ENCODE measurements around the gene FBXO10. TPM values are rescaled to one million over a fixed set of nuclear protein-coding genes. Genes with fewer than 3 reads are reported as not detected.
"Not testable (repeated sequence)": the region's sequence is repeated elsewhere in the genome, so short reads cannot be mapped to it uniquely, and the experiment has no call there.

Gene FBXO10
- total RNA-seq, 1 donor from 2014 or later: 5.9 TPM

GRCh38 chr9:37495571-37495970, 80.6 kb downstream of the FBXO10 start:
- DNase-seq (ENCODE audit: low spot score): no peak
- intact Hi-C loops (cut with DNase I): no loop called here

DNA sequence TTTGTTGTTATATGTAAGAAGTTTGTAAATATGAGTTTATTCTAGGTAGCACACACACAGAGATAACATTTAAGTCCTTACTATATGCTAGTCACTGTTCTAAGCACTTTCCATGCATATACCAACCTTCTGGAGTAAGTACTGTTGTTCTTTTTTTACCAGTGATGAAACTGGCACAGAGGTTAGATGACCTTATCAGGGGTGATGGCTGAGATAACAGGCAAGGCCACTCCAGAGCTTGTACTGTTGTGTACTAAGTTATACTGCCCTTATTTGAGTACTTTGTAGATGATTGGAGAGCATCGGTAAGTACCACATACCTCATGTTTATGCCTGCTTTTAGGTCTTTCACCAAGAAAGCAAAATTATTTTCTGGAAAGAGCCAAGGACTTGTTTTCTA, 84.2 kb downstream of the FBXO10 start:
- DNase-seq (ENCODE audit: low spot score): no peak
- intact Hi-C loops (cut with DNase I): no loop called here

DNA sequence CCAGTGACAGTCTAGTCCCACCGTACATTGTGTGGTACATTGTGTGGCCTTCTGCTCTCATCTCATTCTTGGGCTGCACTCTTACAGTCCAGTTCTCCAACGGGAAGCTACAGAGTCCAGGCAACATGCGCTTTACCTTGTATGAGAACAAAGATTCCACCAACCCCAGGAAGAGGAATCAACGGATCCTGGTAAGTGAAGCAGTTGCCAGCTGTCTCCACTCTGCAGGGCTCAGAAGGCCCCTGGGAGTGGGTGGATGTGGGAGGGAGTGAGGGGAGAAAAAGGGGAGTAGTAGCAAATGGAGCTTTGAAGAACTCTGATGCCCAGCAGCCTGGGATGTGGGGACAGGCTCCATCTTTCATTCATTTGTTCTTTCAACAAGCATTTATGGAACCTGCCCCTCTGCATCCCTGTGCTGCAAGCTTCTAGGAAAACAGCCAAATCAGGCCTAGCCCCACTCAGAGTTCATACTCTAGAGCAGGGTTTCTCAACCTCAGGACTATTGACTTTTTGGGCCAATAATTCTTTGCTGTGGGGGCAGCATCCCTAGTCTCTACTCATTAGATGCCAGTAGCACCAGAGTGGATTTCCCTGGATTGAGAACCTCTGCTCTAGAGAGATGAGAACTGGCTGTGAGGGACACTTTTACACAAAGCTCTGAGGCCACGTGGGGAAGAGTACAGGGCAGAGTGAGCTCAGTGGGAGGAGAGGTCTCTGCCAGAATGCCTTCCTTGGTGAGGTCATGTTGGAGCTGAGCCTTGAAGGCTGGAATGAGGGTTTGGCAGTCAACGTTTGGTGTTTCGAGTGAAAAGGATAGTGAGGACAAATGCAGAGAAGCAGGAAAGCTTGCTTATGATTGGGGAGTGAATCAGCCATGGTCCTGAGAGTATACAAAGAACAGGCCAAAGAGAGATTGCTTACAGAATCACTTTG, 89.3 kb downstream of the FBXO10 start:
- intact Hi-C loops (cut with DNase I): loop anchor here (2.0 to 10.0 kb wide), 6 partner anchors 20 to 418 kb away; partner anchors contain the start of genes EXOSC3, FBXO10, SLC25A51 and TOMM5
- DNase-seq (ENCODE audit: low spot score): no peak

- intact Hi-C loops (cut with DNase I): loop anchor here (2.0 to 10.0 kb wide), 6 partner anchors 19 to 419 kb away; partner anchors contain the start of genes EXOSC3, FBXO10, SLC25A51 and TOMM5
- no peak for DNase-seq (ENCODE audit: low spot score)
These were observed 89.9 kb downstream of the FBXO10 start for GRCh38 chr9:37486256-37486615.

DNA sequence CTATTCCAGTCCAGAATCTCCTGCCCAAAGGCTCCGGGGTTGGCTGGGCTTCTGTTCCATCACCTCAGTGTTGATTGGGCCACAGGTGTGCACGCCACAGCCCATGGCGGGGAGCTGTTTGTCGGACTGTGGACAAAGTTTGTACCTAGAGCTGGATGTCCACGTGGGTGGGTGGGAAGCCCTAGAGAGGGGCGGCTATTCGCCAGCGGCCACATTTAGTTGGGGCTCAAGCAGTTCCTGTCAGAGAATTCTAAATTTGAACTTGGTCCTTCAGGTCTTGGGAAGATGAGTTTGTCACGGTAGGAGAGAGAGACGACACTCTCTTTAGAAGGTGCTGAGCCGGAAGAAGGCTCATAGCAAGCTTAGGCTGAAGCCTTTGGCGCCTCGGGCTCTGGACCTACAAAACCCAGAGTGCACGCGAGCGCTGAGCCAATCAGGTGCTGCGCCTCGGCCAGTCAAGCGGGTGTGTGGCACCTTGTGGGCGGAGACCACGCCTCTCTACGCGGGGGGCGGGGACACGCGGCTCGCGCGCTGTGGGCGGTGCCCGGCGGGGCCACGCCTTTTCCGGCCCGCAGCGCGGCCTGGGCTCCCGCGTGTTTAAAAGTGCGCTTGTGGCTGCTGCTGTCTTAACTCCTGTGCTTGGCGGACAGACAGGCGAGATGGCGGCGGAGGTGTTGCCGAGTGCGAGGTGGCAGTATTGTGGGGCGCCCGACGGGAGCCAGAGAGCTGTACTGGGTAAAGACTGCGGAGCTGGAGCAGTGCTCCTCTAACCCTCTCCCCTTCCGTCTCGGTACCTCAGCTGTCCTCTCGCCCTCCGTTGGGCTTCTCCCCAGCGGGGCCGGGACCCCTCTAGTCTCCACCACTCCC, 90.6 kb downstream of the FBXO10 start, which contains the start of gene POLR1E:
Gene POLR1E, plus strand, starts transcription at position 560 of the 867 bp plus-strand sequence. Its CDS starts 100 bp downstream, at position 660.
- peak; percentile 96 for DNase-seq (ENCODE audit: low spot score)
- intact Hi-C loops (cut with DNase I): loop anchor here (2.0 to 10.0 kb wide), 6 partner anchors 19 to 419 kb away; partner anchors contain the start of genes EXOSC3, FBXO10, SLC25A51 and TOMM5

GRCh38 chr9:37480759-37481158, 95.4 kb downstream of the FBXO10 start:
- intact Hi-C loops (cut with DNase I): loop anchor here (10.0 kb wide), 2 partner anchors 304 to 424 kb away; partner anchors contain the start of genes EXOSC3 and SLC25A51

DNA sequence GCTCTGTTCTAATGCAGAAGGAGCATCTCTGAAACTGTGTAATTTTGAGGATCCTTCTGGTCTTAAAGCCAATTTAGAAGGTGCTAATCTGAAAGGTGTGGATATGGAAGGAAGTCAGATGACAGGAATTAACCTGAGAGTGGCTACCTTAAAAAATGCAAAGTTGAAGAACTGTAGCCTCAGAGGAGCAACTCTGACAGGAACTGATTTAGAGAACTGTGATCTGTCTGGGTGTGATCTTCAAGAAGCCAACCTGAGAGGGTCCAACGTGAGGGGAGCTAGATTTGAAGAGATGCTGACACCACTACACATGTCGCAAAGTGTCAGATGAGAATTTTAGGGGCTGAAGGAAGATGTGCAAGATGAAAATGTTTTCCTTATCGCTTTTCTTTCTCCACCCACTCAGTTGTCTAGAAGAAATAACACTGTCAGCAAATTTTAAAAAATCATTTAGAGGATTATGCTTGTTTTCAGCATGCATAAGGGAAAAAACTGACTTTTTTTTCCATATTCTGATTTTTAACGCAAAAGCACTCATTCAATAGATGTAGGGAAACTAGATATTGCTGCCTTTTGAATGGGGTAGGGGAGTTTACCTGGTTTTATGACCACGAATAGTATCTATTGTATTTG, 98.1 kb downstream of the FBXO10 start:
- DNase-seq (ENCODE audit: low spot score); intact Hi-C loops (cut with DNase I): not testable (repeated sequence)

More at GRCh38 chr9:37480759-37481158, 95.4 kb downstream of the FBXO10 start:
- DNase-seq (ENCODE audit: low spot score): no peak

DNA sequence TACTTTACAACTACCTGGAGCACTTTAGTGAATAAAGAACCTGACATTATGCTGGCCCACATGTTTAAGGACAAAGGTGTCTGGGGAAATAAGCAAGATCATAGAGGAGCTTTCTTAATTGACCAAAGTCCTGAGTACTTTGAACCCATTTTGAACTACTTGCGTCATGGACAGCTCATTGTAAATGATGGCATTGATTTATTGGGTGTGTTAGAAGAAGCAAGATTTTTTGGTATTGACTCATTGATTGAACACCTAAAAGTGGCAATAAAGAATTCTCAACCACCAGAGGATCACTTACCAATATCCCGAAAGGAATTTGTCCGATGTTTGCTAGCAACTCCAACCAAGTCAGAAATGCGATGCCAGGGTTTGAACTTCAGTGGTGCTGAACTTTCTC, 98.7 kb downstream of the FBXO10 start:
- DNase-seq (ENCODE audit: low spot score); intact Hi-C loops (cut with DNase I): not testable (repeated sequence)

- intact Hi-C loops (cut with DNase I): no loop called here
- no peak for DNase-seq (ENCODE audit: low spot score)
These were observed 99.2 kb downstream of the FBXO10 start for GRCh38 chr9:37476930-37477329.

GRCh38 chr9:37474438-37474837, 101.7 kb downstream of the FBXO10 start:
- intact Hi-C loops (cut with DNase I): no loop called here
- no peak for DNase-seq (ENCODE audit: low spot score)

DNA sequence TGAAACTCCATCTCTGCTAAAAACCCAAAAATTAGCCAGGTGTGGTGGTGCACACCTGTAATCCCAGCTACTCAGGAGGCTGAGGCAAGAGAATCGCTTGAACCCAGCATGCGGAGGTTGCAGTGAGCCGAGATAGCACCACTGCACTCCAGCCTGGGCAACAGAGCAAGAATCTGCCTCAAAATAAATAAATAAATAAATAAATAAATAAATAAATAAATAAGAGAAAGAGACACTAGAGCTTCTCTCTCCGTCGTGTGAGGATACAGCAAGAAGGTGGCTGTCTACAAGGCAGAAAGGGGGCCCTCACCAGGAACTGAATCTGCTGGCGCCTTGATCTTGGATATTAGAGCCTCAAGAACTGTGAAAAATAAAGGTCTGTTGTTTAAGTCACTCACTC, 102.2 kb downstream of the FBXO10 start:
- intact Hi-C loops (cut with DNase I); DNase-seq (ENCODE audit: low spot score): not testable (repeated sequence)

DNA sequence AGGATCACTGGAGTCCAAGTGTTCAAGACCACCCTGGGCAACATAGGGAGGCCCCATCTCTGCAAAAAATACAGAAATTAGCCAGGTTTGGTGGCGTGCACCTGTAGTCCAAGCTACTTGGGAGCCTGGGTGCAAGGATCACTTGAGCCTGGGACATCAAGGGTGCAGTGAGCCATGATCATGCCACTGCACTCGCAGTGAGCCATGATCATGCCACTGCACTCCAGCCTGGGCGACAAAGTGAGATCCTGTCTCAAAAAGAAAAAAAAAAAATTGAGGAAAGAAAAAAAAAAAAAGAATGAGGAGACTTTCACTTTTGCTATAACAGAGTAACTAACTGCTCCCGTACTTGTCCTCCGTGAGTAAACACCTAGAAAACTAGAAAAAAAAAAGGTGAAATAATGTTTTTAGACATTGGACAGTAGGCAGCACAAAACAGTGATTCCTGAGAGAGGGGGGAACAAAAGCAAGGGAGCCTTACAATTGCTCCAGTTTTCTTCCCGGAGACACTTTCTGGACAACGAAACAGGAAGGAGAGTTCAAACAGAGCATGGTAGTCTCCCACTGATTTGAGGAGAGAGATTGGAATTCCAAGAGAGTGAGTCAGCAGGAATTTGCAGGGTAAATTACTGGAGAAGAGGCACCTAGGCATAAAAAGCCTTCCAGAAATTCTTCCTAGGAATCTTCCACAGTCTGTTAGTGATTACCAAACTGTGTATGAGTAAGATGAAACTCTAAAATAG, 104.1 kb downstream of the FBXO10 start:
- DNase-seq (ENCODE audit: low spot score): no peak
- intact Hi-C loops (cut with DNase I): no loop called here

DNA sequence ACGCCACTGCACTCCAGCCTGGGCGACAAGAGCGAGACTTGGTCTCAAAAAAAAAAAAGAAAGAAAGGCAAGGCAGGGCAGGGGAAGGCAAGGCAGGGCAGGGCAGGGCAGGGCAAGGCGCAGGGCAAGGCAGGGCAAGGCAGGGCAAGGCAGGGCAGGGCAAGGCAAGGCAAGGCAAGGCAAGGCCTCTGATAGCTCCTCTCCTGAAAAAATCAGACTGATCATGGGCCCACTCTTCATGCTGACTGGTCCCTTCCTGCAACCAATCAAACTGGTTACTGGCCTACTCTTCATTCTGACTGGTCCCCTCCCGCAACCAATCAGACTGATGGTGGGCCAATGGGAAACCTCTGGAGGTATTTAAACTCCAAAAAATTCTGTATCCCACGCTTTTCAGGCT, 107.6 kb downstream of the FBXO10 start:
- intact Hi-C loops (cut with DNase I): loop anchor here (5.0 kb wide), 1 partner anchor 46 kb away; the partner anchor contains the start of gene GRHPR
- no peak for DNase-seq (ENCODE audit: low spot score)

GRCh38 chr9:37467530-37467929, 108.7 kb downstream of the FBXO10 start:
- not testable (repeated sequence) for DNase-seq (ENCODE audit: low spot score)
- intact Hi-C loops (cut with DNase I): loop anchor here (2.0 to 5.0 kb wide), 2 partner anchors 19 to 45 kb away; partner anchors contain the start of gene GRHPR

- intact Hi-C loops (cut with DNase I): loop anchor here (2.0 to 5.0 kb wide), 2 partner anchors 21 to 44 kb away; partner anchors contain the start of gene GRHPR
- peak; percentile 77 for DNase-seq (ENCODE audit: low spot score)
These were observed 110.0 kb downstream of the FBXO10 start for GRCh38 chr9:37466037-37466709.

DNA sequence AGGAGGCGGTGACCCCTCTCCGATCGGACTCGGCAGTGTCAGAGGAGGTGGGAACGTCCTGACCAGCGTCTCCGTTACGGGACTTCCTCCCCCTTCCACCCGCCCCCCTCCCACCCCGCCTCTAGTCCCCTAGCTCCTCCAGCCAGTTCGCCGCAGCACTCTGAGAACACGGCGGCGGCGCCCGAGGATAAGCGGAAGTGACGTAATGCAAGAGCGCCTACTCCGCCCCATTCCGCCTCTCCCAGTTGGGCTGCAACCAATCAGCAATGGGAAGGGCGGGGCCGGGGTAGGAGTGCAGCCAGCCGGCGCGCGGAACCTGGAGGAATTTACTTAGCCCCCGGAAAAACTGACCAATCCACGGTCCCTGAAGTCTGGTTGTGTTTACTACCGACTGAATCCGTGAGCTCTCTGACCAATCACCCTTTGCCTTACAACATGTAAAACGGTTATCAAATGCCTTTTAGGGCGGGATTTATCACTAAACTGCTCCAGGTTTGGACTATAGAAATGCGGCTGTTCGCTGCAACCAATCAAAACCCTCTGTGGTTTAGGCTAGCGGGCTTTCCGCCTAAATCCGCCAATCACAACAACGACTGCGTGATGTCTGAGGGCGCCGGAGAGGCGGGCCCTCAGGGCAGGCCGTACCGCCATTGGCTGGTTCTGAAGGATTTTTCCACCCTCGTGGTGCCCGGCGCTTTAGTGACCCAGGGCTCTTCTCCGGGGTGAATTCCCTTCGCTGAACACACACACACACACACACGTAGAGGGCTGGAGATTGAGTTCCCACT, 110.7 kb downstream of the FBXO10 start, which contains the start of gene ZBTB5:
Gene ZBTB5, minus strand, starts transcription at position 202 of the 788 bp plus-strand sequence. CDS start 22,899 bp downstream, outside the sequence.
- DNase-seq (ENCODE audit: low spot score): peak; percentile 99
- intact Hi-C loops (cut with DNase I): loop anchor here (2.0 to 5.0 kb wide), 2 partner anchors 21 to 43 kb away; partner anchors contain the start of gene GRHPR
